Cardiac muscle cell (in vitro differentiated cells and primary cell): Measurements from ENCODE around the gene SETBP1. TPM values are rescaled to one million over a fixed set of nuclear protein-coding genes. Genes with fewer than 3 reads are reported as not detected.

ENCODE experiments used
- DNase-seq, 2 donors: peaks; one replicate each; pipeline versions ENCODE4 v3.0.0 to v3.0.0-alpha.2; 2010 to 2017; ENCODE audit warnings: low read depth in 1 of 2, low spot score in 1 of 2
- H3K27ac ChIP-seq: fragments of 200-600 bp; sonication (generic); 2 replicates; pipeline ENCODE4 v1.5.1; 2016
- H3K27me3 ChIP-seq: fragments of 200-600 bp; sonication (generic); 2 replicates; pipeline ENCODE4 v1.6.0; 2016; ENCODE audit warnings: control low read depth
- H3K36me3 ChIP-seq: fragments of 200-600 bp; sonication (generic); 2 replicates; pipeline ENCODE4 v1.5.1; 2016; ENCODE audit warnings: control low read depth
- H3K4me1 ChIP-seq: fragments of 200-600 bp; sonication (generic); 2 replicates; pipeline ENCODE4 v1.8.1; 2017; ENCODE audit warnings: low read depth, mild to moderate bottlenecking, mixed run types
- H3K4me3 ChIP-seq: fragments of 200-600 bp; sonication (generic); 2 replicates; pipeline ENCODE4 v1.5.1; 2016; ENCODE audit warnings: mild to moderate bottlenecking
- H3K9me3 ChIP-seq: fragments of 200-600 bp; sonication (generic); 2 replicates; pipeline ENCODE4 v1.5.1; 2017; ENCODE audit warnings: low read depth, mild to moderate bottlenecking, control low read depth
- polyA plus RNA-seq: library from polyadenylated mRNA; unstranded; fragments of >200 nt; fragmentation: Nextera tagmentation; extraction: Ambion mirVana; gene quantifications from 2 replicates; pipeline ENCODE4 v1.2.1, GENCODE V29; 2016
- total RNA-seq: library from RNA; depleted of rRNA; stranded (reverse); fragments of >200 nt; gene quantifications from 2 replicates; pipeline ENCODE4 v1.2.3, GENCODE V29; 2016
- TF ChIP-seq, protein P1 (sequence below): IDR thresholded peaks from 2 replicates; pipeline ENCODE4 v1.5.1; 2012; ENCODE audit warnings: low read depth, mild to moderate bottlenecking, low read length

Gene SETBP1
- total and polyA plus RNA-seq, 2 experiments from 2014 or later = 6.3 to 30.6 TPM

GRCh38 chr18:44904768-44905167, 224.1 kb downstream of the SETBP1 start:
- Histone ChIP-seq H3K4me1 (peaks cover 4% of the 10 kb centered on the region), H3K36me3 (no peaks in the 10 kb centered on the region), H3K27me3 (no peaks in the 10 kb centered on the region), H3K9me3 (no peaks in the 10 kb centered on the region), H3K27ac (no peak overlapping the region), H3K4me3 (no peak overlapping the region)
- no peak for DNase-seq
- TF ChIP-seq, protein P1, sequence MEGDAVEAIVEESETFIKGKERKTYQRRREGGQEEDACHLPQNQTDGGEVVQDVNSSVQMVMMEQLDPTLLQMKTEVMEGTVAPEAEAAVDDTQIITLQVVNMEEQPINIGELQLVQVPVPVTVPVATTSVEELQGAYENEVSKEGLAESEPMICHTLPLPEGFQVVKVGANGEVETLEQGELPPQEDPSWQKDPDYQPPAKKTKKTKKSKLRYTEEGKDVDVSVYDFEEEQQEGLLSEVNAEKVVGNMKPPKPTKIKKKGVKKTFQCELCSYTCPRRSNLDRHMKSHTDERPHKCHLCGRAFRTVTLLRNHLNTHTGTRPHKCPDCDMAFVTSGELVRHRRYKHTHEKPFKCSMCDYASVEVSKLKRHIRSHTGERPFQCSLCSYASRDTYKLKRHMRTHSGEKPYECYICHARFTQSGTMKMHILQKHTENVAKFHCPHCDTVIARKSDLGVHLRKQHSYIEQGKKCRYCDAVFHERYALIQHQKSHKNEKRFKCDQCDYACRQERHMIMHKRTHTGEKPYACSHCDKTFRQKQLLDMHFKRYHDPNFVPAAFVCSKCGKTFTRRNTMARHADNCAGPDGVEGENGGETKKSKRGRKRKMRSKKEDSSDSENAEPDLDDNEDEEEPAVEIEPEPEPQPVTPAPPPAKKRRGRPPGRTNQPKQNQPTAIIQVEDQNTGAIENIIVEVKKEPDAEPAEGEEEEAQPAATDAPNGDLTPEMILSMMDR = no peak

DNA sequence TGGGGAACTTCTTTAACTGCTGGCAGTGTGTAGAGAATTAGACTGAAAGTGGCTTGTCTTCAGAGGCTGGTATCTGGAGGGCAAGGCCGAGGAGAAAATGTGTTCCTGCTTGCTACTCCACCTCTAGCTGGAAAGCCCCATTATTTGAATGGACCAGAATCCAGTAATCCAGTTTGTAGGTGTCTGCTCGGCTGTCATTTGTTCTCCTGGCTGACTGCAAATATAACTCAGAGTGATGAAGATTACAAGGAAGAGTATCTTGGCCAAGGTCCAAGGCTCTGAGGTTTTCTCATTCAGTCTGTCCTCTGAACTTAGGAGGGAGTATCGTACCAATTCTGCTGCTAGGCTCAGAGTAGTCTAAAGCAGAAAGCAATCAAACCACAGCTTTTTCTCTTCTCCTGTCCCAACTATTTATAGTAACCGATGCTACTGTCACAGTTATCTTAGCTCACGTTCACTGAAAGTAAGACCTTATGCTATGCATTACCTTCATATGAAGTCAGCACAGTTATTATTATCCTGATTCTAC, 228.6 kb downstream of the SETBP1 start:
- TF ChIP-seq, protein P1 = no peak
- Histone ChIP-seq H3K9me3 (no peaks in the 10 kb centered on the region), H3K27ac (no peak overlapping the region), H3K4me3 (no peak overlapping the region), H3K4me1 (peaks cover 4% of the 10 kb centered on the region), H3K36me3 (no peaks in the 10 kb centered on the region), H3K27me3 (no peaks in the 10 kb centered on the region)
- peak in 1 of 2 donors; percentile 23 for DNase-seq

GRCh38 chr18:44911260-44911659, 230.6 kb downstream of the SETBP1 start:
- H3K9me3 ChIP-seq = no peaks in the 10 kb centered on the region
- no peak overlapping the region for H3K27ac ChIP-seq
- H3K27me3 ChIP-seq = no peaks in the 10 kb centered on the region
- no peak overlapping the region for H3K4me3 ChIP-seq
- H3K36me3 ChIP-seq = no peaks in the 10 kb centered on the region
- TF ChIP-seq, protein P1 = no peak
- DNase-seq = no peak
- H3K4me1 ChIP-seq = peaks cover 4% of the 10 kb centered on the region

DNA sequence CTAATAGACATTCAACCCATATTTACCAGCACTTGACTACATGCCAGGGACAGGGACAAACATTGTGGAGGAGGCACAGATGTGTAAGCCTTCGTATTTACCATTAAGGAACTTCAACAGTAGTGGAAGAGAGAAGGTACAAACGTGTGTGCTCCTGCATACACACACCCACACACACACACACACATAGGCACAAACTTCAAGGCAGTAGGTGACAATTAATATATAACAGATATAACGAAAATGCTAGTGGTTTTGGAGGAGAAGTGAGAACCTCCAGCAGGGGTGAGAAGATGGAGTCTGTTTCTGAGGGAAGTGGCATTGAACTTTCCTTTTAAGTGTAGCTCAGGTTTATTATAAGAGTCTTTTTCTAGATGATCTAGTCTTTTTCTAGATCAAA, 231.1 kb downstream of the SETBP1 start:
- Histone ChIP-seq H3K36me3 (no peaks in the 10 kb centered on the region), H3K4me3 (no peak overlapping the region), H3K9me3 (no peaks in the 10 kb centered on the region), H3K27ac (no peak overlapping the region), H3K27me3 (no peaks in the 10 kb centered on the region), H3K4me1 (peaks cover 4% of the 10 kb centered on the region)
- DNase-seq = no peak
- TF ChIP-seq, protein P1 = no peak

GRCh38 chr18:44912740-44913478, 232.2 kb downstream of the SETBP1 start:
- DNase-seq = no peak
- TF ChIP-seq, protein P1 = no peak
- no peak overlapping the region for H3K27ac ChIP-seq

More at GRCh38 chr18:44912740-44913478, 232.2 kb downstream of the SETBP1 start:
- Histone ChIP-seq H3K36me3 (no peaks in the 10 kb centered on the region), H3K9me3 (no peaks in the 10 kb centered on the region), H3K4me1 (peaks cover 9% of the 10 kb centered on the region), H3K27me3 (no peaks in the 10 kb centered on the region), H3K4me3 (no peak overlapping the region)
